ENCODE measurements around the gene RPL12. TPM values are rescaled to one million over a fixed set of nuclear protein-coding genes. Genes with fewer than 3 reads are reported as not detected.
"Not testable (repeated sequence)": the region's sequence is repeated elsewhere in the genome, so short reads cannot be mapped to it uniquely, and the experiment has no call there.

The RPL12 gene
- total and polyA plus RNA-seq, 2 donors from 2014 or later: 985 to 1,980 TPM

- intact Hi-C loops (cut with DNase I): no loop called here
- no peak for FAIRE-seq
- DNase-seq: no peak
These were observed 22.7 kb upstream of the RPL12 start for GRCh38 chr9:127473932-127474331.

GRCh38 chr9:127473501-127473900 lies 22.3 kb upstream of the RPL12 start:
- Histone ChIP-seq H3K36me3 (ENCODE audit: control insufficient read depth in 2 of 3, insufficient read depth in 3 of 3, low read length in 3 of 3) (peaks cover 0 to 9% (median 2%) of the 10 kb centered on the region in 3 donors), H3K27me3 (ENCODE audit: control insufficient read depth, insufficient read depth, low read length) (no peaks in the 10 kb centered on the region), H3K27ac (ENCODE audit: low read depth in 2 of 2, low read length in 2 of 2) (no peak overlapping the region), H3K4me3 (ENCODE audit: low read length in 3 of 3) (no peak overlapping the region), H3K9ac (ENCODE audit: low read length in 3 of 3) (no peak overlapping the region), H3K9me3 (ENCODE audit: control insufficient read depth in 2 of 3, insufficient read depth in 1 of 3, low read length in 3 of 3) (no peaks in the 10 kb centered on the region), H3K4me1 (ENCODE audit: control insufficient read depth in 2 of 3, insufficient read depth in 2 of 3, low read depth in 1 of 3, low read length in 3 of 3) (no peaks in the 10 kb centered on the region)
- FAIRE-seq: no peak
- DNase-seq: no peak
- intact Hi-C loops (cut with DNase I): no loop called here
- TF ChIP-seq CTCF (IDR thresholded peaks at IDR 0.05; ENCODE audit: borderline replicate concordance, extremely low read depth, insufficient read depth): no peak

More at GRCh38 chr9:127473932-127474331, 22.7 kb upstream of the RPL12 start:
- Histone ChIP-seq H3K9ac (ENCODE audit: low read length in 3 of 3) (no peak overlapping the region), H3K4me1 (ENCODE audit: control insufficient read depth in 2 of 3, insufficient read depth in 2 of 3, low read depth in 1 of 3, low read length in 3 of 3) (no peaks in the 10 kb centered on the region), H3K27me3 (ENCODE audit: control insufficient read depth, insufficient read depth, low read length) (no peaks in the 10 kb centered on the region), H3K27ac (ENCODE audit: low read depth in 2 of 2, low read length in 2 of 2) (no peak overlapping the region), H3K9me3 (ENCODE audit: control insufficient read depth in 2 of 3, insufficient read depth in 1 of 3, low read length in 3 of 3) (no peaks in the 10 kb centered on the region), H3K4me3 (ENCODE audit: low read length in 3 of 3) (no peak overlapping the region), H3K36me3 (ENCODE audit: control insufficient read depth in 2 of 3, insufficient read depth in 3 of 3, low read length in 3 of 3) (peaks cover 0 to 9% (median 2%) of the 10 kb centered on the region in 3 donors)
- TF ChIP-seq CTCF (IDR thresholded peaks at IDR 0.05; ENCODE audit: borderline replicate concordance, extremely low read depth, insufficient read depth): no peak

GRCh38 chr9:127470662-127471061 lies 19.5 kb upstream of the RPL12 start:
- no peaks in the 10 kb centered on the region for H3K9me3 ChIP-seq (ENCODE audit: control insufficient read depth in 2 of 3, insufficient read depth in 1 of 3, low read length in 3 of 3)
- FAIRE-seq (no peak), DNase-seq (no peak)
- no peak for TF ChIP-seq CTCF (IDR thresholded peaks at IDR 0.05; ENCODE audit: borderline replicate concordance, extremely low read depth, insufficient read depth)
- H3K4me1 ChIP-seq (ENCODE audit: control insufficient read depth in 2 of 3, insufficient read depth in 2 of 3, low read depth in 1 of 3, low read length in 3 of 3): no peaks in the 10 kb centered on the region
- H3K27me3 ChIP-seq (ENCODE audit: control insufficient read depth, insufficient read depth, low read length): no peaks in the 10 kb centered on the region
- H3K27ac ChIP-seq (ENCODE audit: low read depth in 2 of 2, low read length in 2 of 2): no peak overlapping the region
- H3K36me3 ChIP-seq (ENCODE audit: control insufficient read depth in 2 of 3, insufficient read depth in 3 of 3, low read length in 3 of 3): peaks cover 0 to 9% (median 4%) of the 10 kb centered on the region in 3 donors
- no peak overlapping the region for H3K4me3 ChIP-seq (ENCODE audit: low read length in 3 of 3)
- H3K9ac ChIP-seq (ENCODE audit: low read length in 3 of 3): no peak overlapping the region
- intact Hi-C loops (cut with DNase I): no loop called here

- H3K4me1 ChIP-seq (ENCODE audit: control insufficient read depth in 2 of 3, insufficient read depth in 2 of 3, low read depth in 1 of 3, low read length in 3 of 3): no peaks in the 10 kb centered on the region
- H3K27me3 ChIP-seq (ENCODE audit: control insufficient read depth, insufficient read depth, low read length): no peaks in the 10 kb centered on the region
- no peak for TF ChIP-seq CTCF (IDR thresholded peaks at IDR 0.05; ENCODE audit: borderline replicate concordance, extremely low read depth, insufficient read depth)
- no peaks in the 10 kb centered on the region for H3K9me3 ChIP-seq (ENCODE audit: control insufficient read depth in 2 of 3, insufficient read depth in 1 of 3, low read length in 3 of 3)
- H3K9ac ChIP-seq (ENCODE audit: low read length in 3 of 3): no peak overlapping the region
- peaks cover 0 to 11% (median 9%) of the 10 kb centered on the region in 3 donors for H3K36me3 ChIP-seq (ENCODE audit: control insufficient read depth in 2 of 3, insufficient read depth in 3 of 3, low read length in 3 of 3)
- DNase-seq (no peak), FAIRE-seq (no peak)
- H3K4me3 ChIP-seq (ENCODE audit: low read length in 3 of 3): no peak overlapping the region
- intact Hi-C loops (cut with DNase I): no loop called here
- no peak overlapping the region for H3K27ac ChIP-seq (ENCODE audit: low read depth in 2 of 2, low read length in 2 of 2)
These were observed 16.4 kb upstream of the RPL12 start for GRCh38 chr9:127467621-127468020.

- H3K4me3 ChIP-seq (ENCODE audit: low read length in 3 of 3); DNase-seq; H3K27me3 ChIP-seq (ENCODE audit: control insufficient read depth, insufficient read depth, low read length); intact Hi-C loops (cut with DNase I); H3K9ac ChIP-seq (ENCODE audit: low read length in 3 of 3); H3K4me1 ChIP-seq (ENCODE audit: control insufficient read depth in 2 of 3, insufficient read depth in 2 of 3, low read depth in 1 of 3, low read length in 3 of 3); H3K27ac ChIP-seq (ENCODE audit: low read depth in 2 of 2, low read length in 2 of 2); H3K9me3 ChIP-seq (ENCODE audit: control insufficient read depth in 2 of 3, insufficient read depth in 1 of 3, low read length in 3 of 3); FAIRE-seq: not testable (repeated sequence)
- H3K36me3 ChIP-seq (ENCODE audit: control insufficient read depth in 2 of 3, insufficient read depth in 3 of 3, low read length in 3 of 3): peaks cover 2 to 21% (median 18%) of the 10 kb centered on the region in 3 donors
These were observed 15.3 kb upstream of the RPL12 start for GRCh38 chr9:127466407-127466917.

All from kidney (tissue), 14 donors.